Thyroid gland (tissue), 4 donors: ENCODE measurements around the gene SH3RF2.

Source experiments
- POLR2A ChIP-seq, 2 donors: fragments of 450-650 bp; IDR thresholded peaks; one replicate each; pipeline ENCODE4 v1.6.1; 2017; ENCODE audit warnings: antibody characterized with exemption in 2 of 2, mild to moderate bottlenecking in 2 of 2, moderate library complexity in 1 of 2
- TF ChIP-seq, protein P1 (sequence below), 6 experiments: fragments of 200-600 bp in 3 of 6; fragments of 450-650 bp in 3 of 6; sonication (generic) in 3 of 6; IDR thresholded peaks; one replicate each; pipeline ENCODE4 v1.5.1; 2016 to 2019; ENCODE audit warnings: antibody characterized with exemption in 6 of 6, mild to moderate bottlenecking in 2 of 6, inconsistent platforms in 1 of 6, moderate library complexity in 1 of 6

DNA sequence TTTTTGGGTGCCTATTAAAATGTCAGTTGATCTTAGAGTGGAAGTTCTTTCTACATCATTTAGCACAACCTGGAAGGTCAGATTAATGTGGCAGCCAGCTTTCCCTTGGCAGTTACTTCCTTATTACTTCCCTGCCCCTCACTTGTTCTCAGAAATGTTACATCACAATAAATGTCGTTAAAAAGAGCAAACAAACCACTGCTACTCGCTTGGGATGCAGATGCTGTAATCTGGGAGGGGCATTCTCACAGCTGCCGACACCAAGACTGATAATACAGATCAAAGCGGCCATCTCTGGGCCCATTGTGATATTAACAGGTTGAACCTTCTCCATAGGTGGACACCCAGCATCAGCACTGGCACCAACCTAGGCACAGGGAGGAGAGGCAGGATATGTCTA lies 139.7 kb downstream of the SH3RF2 start:
- TF ChIP-seq POLR2A (IDR thresholded peaks at IDR 0.05), result no peak
- TF ChIP-seq, protein P1, sequence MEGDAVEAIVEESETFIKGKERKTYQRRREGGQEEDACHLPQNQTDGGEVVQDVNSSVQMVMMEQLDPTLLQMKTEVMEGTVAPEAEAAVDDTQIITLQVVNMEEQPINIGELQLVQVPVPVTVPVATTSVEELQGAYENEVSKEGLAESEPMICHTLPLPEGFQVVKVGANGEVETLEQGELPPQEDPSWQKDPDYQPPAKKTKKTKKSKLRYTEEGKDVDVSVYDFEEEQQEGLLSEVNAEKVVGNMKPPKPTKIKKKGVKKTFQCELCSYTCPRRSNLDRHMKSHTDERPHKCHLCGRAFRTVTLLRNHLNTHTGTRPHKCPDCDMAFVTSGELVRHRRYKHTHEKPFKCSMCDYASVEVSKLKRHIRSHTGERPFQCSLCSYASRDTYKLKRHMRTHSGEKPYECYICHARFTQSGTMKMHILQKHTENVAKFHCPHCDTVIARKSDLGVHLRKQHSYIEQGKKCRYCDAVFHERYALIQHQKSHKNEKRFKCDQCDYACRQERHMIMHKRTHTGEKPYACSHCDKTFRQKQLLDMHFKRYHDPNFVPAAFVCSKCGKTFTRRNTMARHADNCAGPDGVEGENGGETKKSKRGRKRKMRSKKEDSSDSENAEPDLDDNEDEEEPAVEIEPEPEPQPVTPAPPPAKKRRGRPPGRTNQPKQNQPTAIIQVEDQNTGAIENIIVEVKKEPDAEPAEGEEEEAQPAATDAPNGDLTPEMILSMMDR (IDR thresholded peaks at IDR 0.05), result no peak
